ENCODE data around the gene MRPL16. TPM values are rescaled to one million over a fixed set of nuclear protein-coding genes. Genes with fewer than 3 reads are reported as not detected.
"Not testable (repeated sequence)": the region's sequence is repeated elsewhere in the genome, so short reads cannot be mapped to it uniquely, and the experiment has no call there.

MRPL16 gene
- total RNA-seq, 2 donors from 2014 or later, result 23.6 to 28.1 TPM

DNA sequence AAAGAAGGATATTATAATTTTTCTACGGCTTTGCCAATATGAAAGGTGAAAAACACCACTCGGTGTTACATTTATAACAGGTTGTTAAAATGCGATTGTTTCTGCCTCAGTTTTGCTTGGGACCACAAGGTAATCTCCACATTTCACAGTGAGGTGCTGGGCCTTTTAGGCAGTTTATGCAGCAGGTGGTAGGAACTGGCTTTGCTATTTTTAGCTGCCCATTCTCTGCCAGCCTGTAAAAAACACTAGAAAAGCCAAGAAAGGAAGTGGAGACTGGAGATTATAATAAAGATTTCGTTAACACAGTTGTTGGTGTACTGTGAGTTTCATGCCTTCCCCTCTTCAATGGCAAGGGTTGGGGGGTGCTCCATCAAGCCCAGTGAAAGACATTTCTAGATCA, 8.0 kb upstream of the MRPL16 start:
- no peak for TF ChIP-seq CTCF (IDR thresholded peaks at IDR 0.05)
- DNase-seq (ENCODE audit: low spot score) (no peak), ATAC-seq (ENCODE audit: insufficient number of reproducible peaks, low FRiP score, low read depth) (no peak)
- Histone ChIP-seq H3K27me3 (replicated peaks; ENCODE audit: insufficient read depth) (no peaks in the 10 kb centered on the region), H3K27ac (no peak overlapping the region), H3K4me3 (no peak overlapping the region), H3K9me3 (no peaks in the 10 kb centered on the region), H3K36me3 (no peaks in the 10 kb centered on the region), H3K4me1 (ENCODE audit: control insufficient read depth in 1 of 2, low read depth in 2 of 2) (peaks cover 4 to 17% of the 10 kb centered on the region in 2 donors)

DNA sequence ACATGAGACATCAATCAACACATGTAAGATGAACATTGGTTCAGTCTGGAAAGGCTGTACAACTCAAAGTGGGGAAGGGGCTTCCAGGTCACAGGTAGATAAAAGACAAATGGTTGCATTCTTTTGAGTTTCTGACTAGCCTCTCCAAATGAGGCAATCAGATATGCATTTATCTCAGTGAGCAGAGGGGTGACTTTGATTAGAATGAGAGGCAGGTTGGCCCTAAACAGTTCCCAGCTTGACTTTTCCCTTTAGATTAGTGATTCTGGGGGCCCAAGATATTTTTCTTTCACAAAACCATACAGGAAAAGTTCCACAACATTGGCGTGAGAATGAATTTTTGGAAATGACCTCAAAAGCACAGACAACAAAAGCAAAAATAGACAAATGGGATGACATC, 5.9 kb upstream of the MRPL16 start:
- not testable (repeated sequence) for H3K36me3 ChIP-seq; H3K27ac ChIP-seq; H3K4me3 ChIP-seq; DNase-seq (ENCODE audit: low spot score); H3K27me3 ChIP-seq (replicated peaks; ENCODE audit: insufficient read depth); H3K9me3 ChIP-seq; ATAC-seq (ENCODE audit: insufficient number of reproducible peaks, low FRiP score, low read depth); H3K4me1 ChIP-seq (ENCODE audit: control insufficient read depth in 1 of 2, low read depth in 2 of 2)

- Histone ChIP-seq H3K36me3 (no peaks in the 10 kb centered on the region), H3K9me3 (no peaks in the 10 kb centered on the region), H3K4me3 (no peak overlapping the region), H3K27ac (no peak overlapping the region), H3K27me3 (replicated peaks; ENCODE audit: insufficient read depth) (no peaks in the 10 kb centered on the region), H3K4me1 (ENCODE audit: control insufficient read depth in 1 of 2, low read depth in 2 of 2) (peaks cover 4 to 7% of the 10 kb centered on the region in 2 donors)
- ATAC-seq (ENCODE audit: insufficient number of reproducible peaks, low FRiP score, low read depth) (no peak), DNase-seq (ENCODE audit: low spot score) (no peak)
- no peak for TF ChIP-seq CTCF (IDR thresholded peaks at IDR 0.05)
These were observed 5.2 kb upstream of the MRPL16 start for GRCh38 chr11:59815754-59816153.

DNA sequence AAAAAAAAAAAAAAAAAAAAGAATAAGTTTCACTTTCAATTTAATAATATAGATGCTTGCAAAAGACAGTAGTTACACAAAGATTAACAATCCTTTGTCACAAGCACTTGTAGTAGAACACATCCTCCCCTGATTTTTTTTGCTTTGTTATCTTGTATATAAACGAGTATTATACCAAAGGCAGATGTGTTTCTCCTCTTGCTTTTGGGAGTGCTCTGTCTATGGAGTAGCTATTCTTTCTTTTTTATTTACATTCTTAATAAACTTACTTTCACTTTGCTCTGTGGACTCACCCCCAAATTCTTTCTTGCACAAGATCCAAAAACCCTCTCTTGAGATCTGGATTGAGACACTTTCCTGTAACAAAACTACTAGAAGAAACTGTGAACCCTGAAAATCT, 3.4 kb upstream of the MRPL16 start:
- no peak for TF ChIP-seq CTCF (IDR thresholded peaks at IDR 0.05)
- DNase-seq (ENCODE audit: low spot score) (no peak), ATAC-seq (ENCODE audit: insufficient number of reproducible peaks, low FRiP score, low read depth) (no peak)
- Histone ChIP-seq H3K9me3 (no peaks in the 10 kb centered on the region), H3K4me1 (ENCODE audit: control insufficient read depth in 1 of 2, low read depth in 2 of 2) (peaks cover 4 to 16% of the 10 kb centered on the region in 2 donors), H3K4me3 (no peak overlapping the region), H3K27me3 (replicated peaks; ENCODE audit: insufficient read depth) (no peaks in the 10 kb centered on the region), H3K36me3 (no peaks in the 10 kb centered on the region), H3K27ac (no peak overlapping the region)

DNA sequence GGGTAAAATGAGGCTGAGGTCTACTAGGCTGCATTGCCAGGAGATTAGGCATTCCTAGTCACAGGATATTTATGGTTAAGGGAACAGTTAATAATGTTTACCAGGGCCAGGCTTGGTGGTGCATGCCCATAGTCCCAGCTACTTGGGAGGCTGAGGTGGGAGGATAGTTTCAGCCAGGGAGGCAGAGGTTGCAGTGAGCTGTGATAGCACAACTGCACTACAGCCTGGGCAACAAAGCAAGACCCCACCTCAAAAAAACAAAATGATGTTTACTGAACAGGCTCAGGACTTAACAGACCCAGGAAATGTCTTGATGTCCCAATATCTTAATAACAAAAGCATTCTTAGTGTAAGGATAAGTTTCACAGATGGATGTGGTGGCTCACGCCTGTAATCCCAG, 2.8 kb upstream of the MRPL16 start:
- no peaks in the 10 kb centered on the region for H3K36me3 ChIP-seq
- peaks cover 0 to 10% of the 10 kb centered on the region in 2 donors for H3K4me1 ChIP-seq (ENCODE audit: control insufficient read depth in 1 of 2, low read depth in 2 of 2)
- no peak for ATAC-seq (ENCODE audit: insufficient number of reproducible peaks, low FRiP score, low read depth)
- H3K9me3 ChIP-seq, result no peaks in the 10 kb centered on the region
- H3K4me3 ChIP-seq, result no peak overlapping the region
- TF ChIP-seq CTCF (IDR thresholded peaks at IDR 0.05), result no peak
- no peak for DNase-seq (ENCODE audit: low spot score)
- H3K27me3 ChIP-seq (replicated peaks; ENCODE audit: insufficient read depth), result no peaks in the 10 kb centered on the region
- H3K27ac ChIP-seq, result no peak overlapping the region

DNA sequence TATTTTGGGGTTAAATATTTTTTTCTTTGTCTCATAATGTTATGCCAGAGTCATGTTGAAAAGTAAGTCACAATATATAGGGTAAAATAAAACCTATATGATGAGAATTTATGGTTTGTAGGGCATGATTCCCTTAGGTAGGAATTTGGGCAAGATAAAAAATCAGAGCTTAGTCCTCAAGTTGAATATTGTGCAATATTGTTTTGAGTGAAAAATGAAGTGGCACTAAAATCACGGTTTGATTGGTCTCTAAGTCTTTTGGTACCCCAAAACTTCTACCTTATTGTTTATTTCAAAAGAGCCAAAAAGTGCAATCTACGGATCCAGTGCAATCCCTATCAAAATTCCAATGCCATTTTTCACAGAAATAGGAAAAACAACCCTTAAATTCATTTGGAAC, 1.6 kb upstream of the MRPL16 start:
- Histone ChIP-seq H3K4me3 (no peak overlapping the region), H3K36me3 (no peaks in the 10 kb centered on the region), H3K27me3 (replicated peaks; ENCODE audit: insufficient read depth) (no peaks in the 10 kb centered on the region), H3K27ac (no peak overlapping the region), H3K9me3 (no peaks in the 10 kb centered on the region), H3K4me1 (ENCODE audit: control insufficient read depth in 1 of 2, low read depth in 2 of 2) (peaks cover 0 to 9% of the 10 kb centered on the region in 2 donors)
- TF ChIP-seq CTCF (IDR thresholded peaks at IDR 0.05), result no peak
- ATAC-seq (ENCODE audit: insufficient number of reproducible peaks, low FRiP score, low read depth) (no peak), DNase-seq (ENCODE audit: low spot score) (no peak)
